Mammary epithelial cell (primary cell): Measurements from ENCODE around the gene DEPDC5.

Source experiments
- CTCF ChIP-seq, 2 donors: IDR thresholded peaks in 1 of 2; conservative IDR thresholded peaks in 1 of 2; 2 replicates each; pipeline ENCODE4 v1.5.1; 2011 to 2012; ENCODE audit warnings: inconsistent platforms in 2 of 2, low read length in 2 of 2, mild to moderate bottlenecking in 2 of 2, control low read depth in 1 of 2, low read depth in 1 of 2; ENCODE audit not compliant: insufficient read depth in 1 of 2; ENCODE audit errors: extremely low read depth in 1 of 2
- EZH2 ChIP-seq: IDR thresholded peaks from 2 replicates; pipeline ENCODE4 v1.6.1; 2012; ENCODE audit warnings: low read length, inconsistent platforms, borderline replicate concordance

GRCh38 chr22:31906569-31906968, 152.8 kb downstream of the DEPDC5 start:
- no peak for TF ChIP-seq CTCF (conservative IDR thresholded peaks at IDR 0.05 in 1 of 2, IDR thresholded peaks at IDR 0.05 in 1 of 2; ENCODE audit: extremely low read depth in 1 of 2, insufficient read depth in 1 of 2, low read depth in 1 of 2, low read length in 2 of 2)
- no peak for TF ChIP-seq EZH2
